Activated CD4-positive, alpha-beta T cell treated with anti-CD3 and anti-CD28 coated beads, Interleukin-2, amount 50 U/mL, for 4 hours (primary cell): ENCODE measurements around the gene MTARC1.
A peak's percentile ranks its signal among the peaks of the same experiment; 100 is the strongest.

Source experiments
- DNase-seq, 2 experiments: peaks; one replicate each; pipeline ENCODE4 v3.0.0-alpha.2; 2020

MTARC1 gene

GRCh38 chr1:220770245-220770913 lies 16.3 kb upstream of the MTARC1 start:
- DNase-seq: no peak

GRCh38 chr1:220772846-220773245 lies 13.9 kb upstream of the MTARC1 start:
- DNase-seq: no peak

DNA sequence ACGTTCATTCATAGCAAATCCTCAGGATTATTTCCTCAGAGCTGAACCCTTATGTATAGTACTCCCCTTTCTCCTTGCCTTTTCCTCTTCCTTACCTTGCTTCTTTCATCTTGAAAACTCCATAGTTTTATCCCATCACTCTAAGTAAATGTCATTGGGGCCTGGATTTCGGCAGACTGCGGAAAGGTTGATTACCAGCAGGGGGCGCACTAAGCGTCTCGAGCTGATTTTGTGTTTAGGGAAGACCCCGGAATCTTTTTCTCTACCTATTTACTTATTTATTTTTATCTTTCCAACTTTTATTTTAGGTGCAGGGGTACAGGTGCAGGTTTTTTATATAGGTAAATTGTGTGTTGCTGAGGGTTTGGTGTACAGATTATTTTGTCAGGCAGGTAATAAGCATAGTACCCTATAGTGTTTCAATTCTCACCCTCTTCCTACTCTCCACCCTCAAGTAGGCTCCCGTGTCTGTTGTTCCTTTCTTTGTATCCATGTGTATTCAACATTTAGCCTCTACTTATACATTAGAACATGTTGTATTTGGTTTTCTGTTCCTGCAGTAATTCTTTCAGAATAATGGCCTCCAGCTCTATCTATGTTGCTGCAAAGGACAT lies 11.4 kb upstream of the MTARC1 start:
- peak in 1 of 2 experiments; percentile 9 for DNase-seq

GRCh38 chr1:220776254-220776653 lies 10.5 kb upstream of the MTARC1 start:
- no peak for DNase-seq

DNA sequence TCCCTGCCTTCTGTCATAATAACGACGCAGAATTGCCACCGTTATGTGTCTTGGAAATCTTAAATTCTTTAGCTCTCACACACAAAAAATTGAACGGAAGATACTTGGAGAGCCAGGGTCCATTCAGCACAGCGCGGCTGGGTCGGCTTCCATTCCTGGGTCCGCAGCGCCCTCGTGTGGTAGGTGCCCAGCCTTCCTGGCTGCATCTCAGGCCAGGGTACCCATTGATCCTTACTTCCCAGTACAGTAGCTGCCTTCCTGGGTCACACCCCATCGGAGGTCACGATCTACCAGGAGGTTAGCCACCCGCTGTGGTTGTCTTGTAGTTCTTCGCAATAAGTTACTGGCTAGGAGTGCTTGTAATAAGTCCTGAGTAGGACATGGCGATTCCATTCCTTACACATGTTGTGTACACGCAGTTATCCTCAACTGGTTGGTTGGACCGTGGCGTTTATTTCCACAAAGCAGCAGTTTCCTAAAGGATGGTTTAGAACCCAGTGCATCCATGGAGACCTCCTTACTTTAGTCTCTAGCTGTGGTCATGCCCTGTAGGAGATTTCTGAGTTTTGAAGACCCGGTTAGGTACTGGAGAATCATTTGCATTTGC lies 9.9 kb upstream of the MTARC1 start:
- DNase-seq: peak; percentile 46 to 48

DNA sequence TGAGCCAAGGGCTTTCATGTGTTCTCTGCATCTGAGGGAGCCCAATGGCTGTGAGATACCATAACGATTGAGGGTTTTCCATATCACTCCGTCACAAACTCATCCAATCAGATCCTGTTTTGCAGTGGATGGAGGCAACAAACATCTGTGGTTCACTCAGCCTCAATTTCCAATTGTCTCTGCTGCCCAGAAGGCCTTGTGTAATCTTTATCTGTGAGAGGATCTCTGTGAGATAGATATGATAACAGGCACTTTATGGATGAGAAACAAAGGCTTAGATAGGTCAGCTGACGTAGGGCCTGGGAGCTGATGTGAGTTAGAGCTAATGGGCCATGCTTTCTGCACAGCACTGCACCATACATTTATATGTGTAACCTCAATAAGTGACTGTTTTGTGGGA lies 3.3 kb upstream of the MTARC1 start:
- no peak for DNase-seq

GRCh38 chr1:220784751-220785150 lies 2.0 kb upstream of the MTARC1 start:
- DNase-seq: no peak

DNA sequence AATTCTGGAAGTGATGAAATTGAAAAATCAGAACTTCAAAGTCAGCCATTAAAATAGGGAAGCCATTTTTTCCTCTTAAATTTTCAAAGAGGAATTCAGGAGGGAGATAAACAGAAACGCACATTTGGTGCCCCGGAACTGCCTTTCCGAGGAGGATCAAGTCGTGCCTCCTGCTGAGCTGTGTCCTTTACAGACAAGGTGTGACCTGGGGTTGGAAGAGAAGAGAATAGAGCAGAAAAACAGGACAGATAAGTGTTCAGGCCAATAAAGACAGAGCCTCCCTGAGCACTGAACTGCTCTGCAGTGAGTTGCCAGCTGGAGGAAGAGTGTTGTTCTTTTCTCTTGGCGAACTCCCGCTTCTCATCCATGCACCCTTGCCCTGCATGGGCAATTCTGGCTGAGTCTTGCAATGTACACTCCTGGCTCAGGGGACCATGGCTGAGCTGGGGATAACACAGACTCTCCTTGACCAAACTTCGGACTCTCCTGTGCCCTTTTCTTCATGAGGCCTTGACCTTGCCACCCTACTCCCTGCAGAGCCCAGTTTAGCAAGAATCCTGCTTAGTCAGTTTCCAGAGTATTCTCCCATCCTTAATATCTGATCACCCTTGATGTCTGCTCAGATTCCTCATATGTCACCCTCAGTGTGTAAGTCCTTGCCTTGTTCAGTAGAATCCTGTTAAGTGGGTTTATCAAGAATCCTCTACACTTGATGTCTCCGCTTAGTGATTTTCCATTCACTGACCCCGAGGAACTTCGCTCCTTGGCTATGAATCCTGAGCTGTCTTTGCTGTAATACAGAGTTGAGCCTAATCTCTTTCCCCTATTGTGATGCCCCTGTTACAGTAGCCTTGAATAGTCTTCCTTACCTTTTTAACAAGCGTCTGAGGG lies 1.3 kb upstream of the MTARC1 start:
- no peak for DNase-seq

- no peak for DNase-seq
Observed at GRCh38 chr1:220786057-220786336, 716 bp upstream of the MTARC1 start.

- DNase-seq: no peak
Observed at GRCh38 chr1:220787069-220787619, 431 bp downstream of the MTARC1 start.

DNA sequence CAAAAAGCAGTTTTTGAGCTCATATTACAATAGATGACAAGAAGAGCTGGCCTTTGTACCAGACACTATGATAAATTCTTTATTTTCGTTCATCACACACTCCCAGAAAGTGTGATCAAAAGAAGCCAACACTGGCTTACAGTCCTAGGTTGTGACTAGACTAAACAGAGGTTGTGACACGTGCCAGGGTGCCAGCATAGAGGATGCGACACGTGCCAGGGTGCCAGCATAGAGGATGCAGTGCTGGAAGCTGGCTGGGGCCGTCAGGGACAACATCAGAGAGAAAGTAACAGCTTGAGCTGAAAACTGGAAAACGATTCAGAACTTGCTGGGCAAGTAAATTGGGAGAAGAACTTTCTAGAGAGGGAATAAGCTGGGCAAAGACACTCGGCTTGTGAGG lies 2.2 kb downstream of the MTARC1 start:
- DNase-seq: no peak

GRCh38 chr1:220789532-220790147 lies 2.9 kb downstream of the MTARC1 start:
- DNase-seq: no peak

DNA sequence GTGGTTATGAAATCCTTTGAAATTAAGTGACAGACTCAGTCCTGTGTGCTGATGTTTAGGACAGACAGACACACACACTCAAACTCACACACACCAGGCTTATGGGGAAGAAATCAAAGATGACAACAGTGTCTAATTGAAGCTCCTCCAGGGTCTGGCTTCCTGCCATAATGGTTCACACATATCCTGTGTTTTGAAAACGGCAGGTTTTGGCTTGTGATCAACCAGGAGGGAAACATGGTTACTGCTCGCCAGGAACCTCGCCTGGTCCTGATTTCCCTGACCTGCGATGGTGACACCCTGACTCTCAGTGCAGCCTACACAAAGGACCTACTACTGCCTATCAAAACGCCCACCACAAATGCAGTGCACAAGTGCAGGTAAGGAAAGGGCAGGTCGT lies 4.6 kb downstream of the MTARC1 start:
- DNase-seq: no peak

DNA sequence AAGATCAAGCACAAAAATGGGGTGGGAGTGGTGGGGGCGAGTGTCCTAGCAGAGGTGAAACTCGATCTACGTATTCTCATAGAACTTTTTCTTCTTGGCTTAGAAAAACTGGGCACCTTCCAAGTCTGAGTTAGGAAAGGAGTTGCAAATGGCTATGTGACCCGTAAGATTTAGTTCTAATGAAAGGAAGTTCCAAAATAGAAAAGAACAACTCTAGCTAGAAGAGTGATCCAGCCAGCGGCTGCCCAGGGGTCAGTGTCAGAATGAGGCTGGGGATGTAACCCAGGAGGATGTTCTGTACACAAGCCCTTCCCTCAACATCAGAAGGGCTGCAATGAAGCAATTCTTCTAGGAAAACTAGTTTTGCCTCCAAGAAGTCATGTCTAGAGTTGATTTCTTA lies 5.2 kb downstream of the MTARC1 start:
- DNase-seq: no peak

- no peak for DNase-seq
Observed at GRCh38 chr1:220796530-220796929, 9.8 kb downstream of the MTARC1 start.

DNA sequence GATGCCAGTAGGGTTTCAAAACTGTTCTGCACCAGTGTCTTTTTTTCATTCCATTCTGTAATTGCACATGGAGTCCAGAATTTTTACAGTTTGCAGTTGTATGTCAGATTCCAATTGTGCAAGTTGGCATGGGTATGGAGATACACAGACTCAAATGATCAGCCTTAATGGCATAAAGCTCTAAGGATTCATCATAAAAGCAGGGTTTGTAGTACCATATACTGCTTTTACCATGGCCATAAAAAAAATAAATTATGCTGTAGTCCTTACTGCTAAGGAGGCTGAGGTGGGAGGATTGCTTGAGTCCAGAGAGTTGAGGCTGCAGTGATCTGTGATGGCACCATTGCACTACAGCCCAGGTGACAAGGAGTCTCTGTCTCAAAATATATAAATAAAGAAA lies 10.3 kb downstream of the MTARC1 start:
- no peak for DNase-seq

DNA sequence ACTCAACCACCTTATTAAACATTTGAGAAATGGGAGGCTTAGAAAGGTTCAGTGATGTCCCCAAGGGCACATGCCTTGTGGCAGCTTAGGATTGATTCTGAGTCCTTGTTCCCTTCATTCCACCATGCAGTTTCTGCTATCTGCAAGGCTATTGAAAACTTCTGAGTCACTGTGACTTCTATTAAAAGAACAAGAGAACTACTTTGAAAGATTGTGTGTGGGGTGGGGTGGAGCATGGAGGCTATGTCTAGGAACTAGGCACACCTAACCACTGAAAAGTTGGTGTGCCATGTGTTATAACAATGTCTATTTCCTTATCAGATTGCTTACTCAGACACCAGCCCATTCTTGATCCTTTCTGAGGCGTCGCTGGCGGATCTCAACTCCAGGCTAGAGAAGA lies 10.8 kb downstream of the MTARC1 start:
- no peak for DNase-seq

DNA sequence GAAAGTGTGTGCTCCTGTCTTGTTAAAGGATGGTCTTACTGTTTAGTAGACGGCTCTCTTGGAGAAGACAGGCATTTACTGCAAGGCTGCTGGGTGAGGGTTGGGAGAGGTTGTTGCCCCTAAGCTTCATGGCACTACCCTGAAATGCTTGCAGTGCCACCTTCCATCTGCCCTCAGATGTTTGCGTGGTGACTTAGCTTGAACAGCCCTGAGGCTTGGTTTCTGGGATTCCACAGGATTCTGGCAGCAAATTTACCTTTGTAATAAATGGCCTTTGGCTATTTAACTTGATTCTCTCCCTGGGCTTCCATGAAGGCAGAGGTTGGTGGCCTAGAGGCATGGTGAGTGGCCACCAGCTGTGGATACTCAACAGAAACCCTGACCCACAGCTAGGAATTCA lies 11.6 kb downstream of the MTARC1 start:
- DNase-seq: no peak

- no peak for DNase-seq
Observed at GRCh38 chr1:220800262-220800661, 13.5 kb downstream of the MTARC1 start.

DNA sequence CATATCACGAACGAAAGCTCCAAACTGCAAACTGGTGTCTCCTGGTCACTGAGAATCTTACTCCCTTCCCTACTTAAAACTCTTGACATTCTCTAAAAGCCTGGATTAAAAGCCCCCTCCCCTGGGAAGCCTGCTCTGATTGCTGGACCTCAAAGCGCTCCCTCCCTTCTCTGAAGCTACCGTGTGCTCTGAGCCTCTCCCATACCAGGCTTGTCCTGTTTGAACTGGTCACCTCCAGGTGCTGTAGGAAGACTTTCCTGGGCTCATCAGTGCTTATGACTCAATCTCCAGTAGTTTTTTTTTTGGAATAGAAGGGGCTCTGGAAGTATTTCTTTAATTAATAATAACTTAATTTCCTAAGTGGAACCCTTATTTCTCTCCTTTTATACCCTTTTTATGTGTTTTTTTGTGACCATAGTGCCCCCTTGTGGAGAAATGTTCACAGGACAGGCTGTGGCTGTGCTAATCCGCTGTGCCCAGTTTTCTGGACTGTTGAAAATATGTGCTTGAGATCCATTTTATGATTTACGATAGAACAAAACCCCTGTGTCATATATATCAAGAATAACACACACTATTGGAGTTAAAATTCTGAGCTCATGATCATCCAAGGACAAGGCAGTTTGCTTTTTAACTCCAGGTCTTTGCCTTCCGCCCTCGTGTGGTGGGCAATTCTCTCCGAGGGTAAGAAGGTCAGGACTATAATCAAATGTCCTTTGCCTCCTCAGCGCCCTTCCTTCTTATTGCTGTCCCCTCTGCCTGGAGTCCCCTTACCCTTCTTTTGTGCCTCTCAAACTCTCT lies 16.9 kb downstream of the MTARC1 start:
- DNase-seq: no peak

- no peak for DNase-seq
Observed at GRCh38 chr1:220804202-220804586, 17.5 kb downstream of the MTARC1 start.

GRCh38 chr1:220806408-220806807 lies 19.7 kb downstream of the MTARC1 start:
- DNase-seq: no peak
